Suprapubic skin (tissue), 4 donors: ENCODE measurements around the gene EPB41L1.

ENCODE experiments used
- CTCF ChIP-seq, 2 donors: fragments of 200-600 bp in 1 of 2; fragments of 450-650 bp in 1 of 2; sonication (generic) in 1 of 2; IDR thresholded peaks; one replicate each; pipeline ENCODE4 v1.5.1; 2016 to 2019; ENCODE audit warnings: antibody characterized with exemption in 2 of 2, mild to moderate bottlenecking in 1 of 2, moderate library complexity in 1 of 2
- POLR2A ChIP-seq, 2 donors: fragments of 450-650 bp; IDR thresholded peaks; one replicate each; pipeline ENCODE4 v1.6.1; 2017; ENCODE audit warnings: antibody characterized with exemption in 2 of 2, mild to moderate bottlenecking in 2 of 2, moderate library complexity in 2 of 2
- POLR2AphosphoS5 ChIP-seq, 3 donors: sonication (generic); formaldehyde crosslinking; IDR thresholded peaks; one replicate each; pipeline ENCODE4 v1.6.1; 2017; ENCODE audit warnings: antibody characterized with exemption in 3 of 3

GRCh38 chr20:36173451-36173933, 19.0 kb downstream of the EPB41L1 start:
- TF ChIP-seq CTCF (IDR thresholded peaks at IDR 0.05), result no peak
- no peak for TF ChIP-seq POLR2A (IDR thresholded peaks at IDR 0.05)
- TF ChIP-seq POLR2AphosphoS5 (IDR thresholded peaks at IDR 0.05), result no peak
